ENCODE measurements around the gene SCRN3.
"Not testable (repeated sequence)": the region's sequence is repeated elsewhere in the genome, so short reads cannot be mapped to it uniquely, and the experiment has no call there.

Gene SCRN3

DNA sequence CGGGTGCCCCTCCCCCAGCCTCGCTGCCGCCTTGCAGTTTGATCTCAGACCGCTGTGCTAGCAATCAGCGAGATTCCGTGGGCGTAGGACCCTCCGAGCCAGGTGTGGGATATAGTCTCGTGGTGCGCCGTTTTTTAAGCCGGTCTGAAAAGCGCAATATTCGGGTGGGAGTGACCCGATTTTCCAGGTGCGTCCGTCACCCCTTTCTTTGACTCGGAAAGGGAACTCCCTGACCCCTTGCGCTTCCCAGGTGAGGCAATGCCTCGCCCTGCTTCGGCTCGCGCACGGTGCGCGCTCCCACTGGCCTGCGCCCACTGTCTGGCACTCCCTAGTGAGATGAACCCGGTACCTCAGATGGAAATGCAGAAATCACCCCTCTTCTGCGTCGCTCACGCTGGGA, 14.5 kb downstream of the SCRN3 start:
- not testable (repeated sequence) for DNase-seq

DNA sequence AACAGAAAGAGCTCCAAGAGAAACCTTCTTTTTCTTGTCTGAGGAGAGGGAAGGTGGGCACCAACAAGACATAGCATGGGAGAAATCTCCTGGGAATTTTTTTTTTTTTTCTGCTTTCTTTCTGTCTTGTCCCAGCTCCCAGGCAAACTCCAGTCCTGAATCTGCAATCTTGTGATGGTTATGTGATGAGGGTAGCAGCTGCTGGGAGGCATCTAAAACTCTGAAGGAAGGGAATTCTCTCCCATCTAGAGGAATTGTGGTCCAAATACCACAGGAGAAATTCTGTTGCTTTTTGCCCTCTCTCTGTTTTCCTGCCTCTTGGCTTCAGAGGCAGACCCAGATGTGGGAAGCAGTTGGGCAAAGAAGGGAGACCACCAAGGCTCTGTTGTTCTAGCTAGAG, 16.7 kb downstream of the SCRN3 start:
- DNase-seq, result no peak

- no peak for DNase-seq
These were observed 32.7 kb downstream of the SCRN3 start for GRCh38 chr2:174428214-174428613.

DNA sequence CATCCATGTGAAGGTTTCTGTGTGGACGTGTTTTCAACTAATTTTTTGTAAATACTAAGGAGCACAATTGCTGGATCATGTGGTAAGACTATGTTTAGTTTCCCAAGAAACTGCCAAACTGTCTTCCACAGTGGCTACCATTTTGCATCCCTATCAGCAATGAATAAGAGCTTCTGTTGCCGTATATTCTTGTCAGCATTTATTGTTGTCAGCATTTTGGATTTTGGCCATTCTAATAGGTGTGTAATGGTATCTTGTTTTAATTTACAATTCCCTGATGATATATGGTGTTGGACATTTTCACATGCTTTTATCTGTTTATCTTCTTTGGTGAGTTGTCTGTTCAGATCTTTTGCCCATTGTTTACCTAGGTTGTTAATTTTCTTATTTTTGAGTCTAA, 34.5 kb downstream of the SCRN3 start:
- DNase-seq, result no peak

DNA sequence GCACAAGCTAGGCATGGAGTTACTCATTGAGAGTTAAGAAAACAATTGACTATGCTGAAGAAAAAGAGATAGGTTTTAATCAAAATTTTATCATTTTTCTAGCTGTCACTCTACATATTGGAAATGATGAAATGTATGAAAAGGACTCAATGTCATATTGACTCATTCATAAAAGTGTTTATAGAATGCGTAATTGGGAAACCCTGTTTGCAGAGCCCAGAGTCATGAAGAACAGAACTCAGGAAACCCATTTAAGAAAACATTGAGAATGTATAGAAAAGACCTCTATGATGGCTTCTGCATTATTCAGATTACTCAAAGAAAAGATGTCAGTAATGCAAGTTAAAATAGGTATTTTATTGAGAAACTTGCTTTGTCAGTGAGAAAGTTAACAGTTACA, 36.4 kb downstream of the SCRN3 start:
- DNase-seq, result no peak

- DNase-seq, result no peak
These were observed 40.8 kb downstream of the SCRN3 start for GRCh38 chr2:174436351-174436750.

- no peak for DNase-seq
These were observed 42.8 kb downstream of the SCRN3 start for GRCh38 chr2:174438146-174438886.

- DNase-seq, result no peak
These were observed 43.8 kb downstream of the SCRN3 start for GRCh38 chr2:174439323-174439722.

DNA sequence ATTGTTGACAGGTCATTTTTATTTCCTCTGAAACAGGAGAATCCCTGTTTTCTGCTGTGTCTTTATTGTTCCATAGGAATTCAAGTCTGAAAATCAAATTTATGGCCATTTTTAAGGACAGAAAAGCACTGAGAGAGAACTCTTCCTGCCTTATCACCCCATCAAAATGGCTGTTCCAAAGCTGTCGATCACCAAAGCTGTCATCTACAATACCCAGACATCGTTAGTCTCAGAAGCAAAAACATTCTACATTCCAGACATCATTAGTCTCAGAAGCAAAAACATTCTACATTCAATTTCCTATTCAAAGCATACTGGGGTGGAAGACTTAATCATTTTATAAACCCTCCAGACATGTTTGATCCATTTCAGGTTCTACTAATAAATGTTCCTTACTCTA, 44.4 kb downstream of the SCRN3 start:
- DNase-seq, result no peak

DNA sequence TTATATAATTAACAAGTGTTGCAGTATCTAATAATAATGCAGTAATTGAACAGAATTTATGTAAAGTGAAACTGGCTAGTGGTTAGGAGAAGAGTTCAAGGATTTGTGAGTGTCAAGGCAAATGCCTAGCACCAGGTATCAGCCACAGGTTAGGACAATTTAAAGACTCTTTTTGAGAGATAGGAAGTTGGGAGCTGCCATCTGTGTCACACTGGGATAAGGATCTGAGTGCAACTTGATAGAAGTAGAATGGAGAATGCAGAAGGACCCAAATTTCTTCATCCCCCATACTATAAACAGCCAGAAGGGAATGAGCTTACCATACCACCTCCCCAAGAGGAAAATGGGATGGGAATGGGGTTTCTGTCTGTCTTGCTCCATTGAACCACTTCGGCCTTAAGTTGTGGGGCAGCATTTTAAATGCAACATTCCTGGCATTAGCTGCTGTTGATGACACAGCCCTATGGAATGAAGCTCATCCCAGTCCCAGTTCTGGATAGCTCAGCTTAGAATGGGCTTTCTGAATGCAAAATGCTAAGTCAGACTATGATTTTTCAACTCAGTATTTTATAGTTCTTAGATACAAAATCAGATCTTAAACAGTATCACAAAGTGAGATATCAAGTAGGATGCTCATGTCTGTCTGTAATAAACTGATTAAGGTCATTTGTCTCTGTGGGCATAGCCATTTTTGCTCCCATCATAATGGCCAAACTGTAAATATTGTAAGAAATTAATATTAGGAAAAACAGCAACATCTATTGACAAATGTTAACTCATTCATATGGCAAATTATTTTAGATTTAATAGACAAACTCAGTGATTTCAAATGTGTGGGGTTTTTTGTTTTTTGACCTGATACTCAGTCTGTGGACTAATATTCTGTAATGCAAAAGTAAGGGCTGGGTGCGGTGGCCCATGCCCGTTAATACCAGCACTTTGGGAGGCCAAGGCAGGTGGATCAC, 47.3 kb downstream of the SCRN3 start:
- no peak for DNase-seq

DNA sequence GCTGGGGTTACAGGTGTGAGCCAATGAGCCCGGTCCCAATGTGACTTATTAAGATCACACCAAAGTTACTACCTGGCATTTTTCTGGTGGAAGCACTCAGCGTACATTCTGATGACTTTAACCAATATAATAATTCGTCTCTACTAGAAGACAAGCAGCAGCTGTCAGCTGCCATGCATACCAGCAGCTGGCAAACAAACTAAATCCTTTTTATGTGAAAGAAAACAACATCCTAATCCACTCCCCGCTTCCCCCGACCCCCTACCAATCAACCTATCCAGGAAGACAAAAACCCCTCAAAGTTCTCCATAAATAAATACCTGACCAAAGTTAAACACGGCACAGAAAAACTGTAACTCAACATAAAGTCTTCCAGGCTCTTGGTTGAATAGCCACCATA, 49.2 kb downstream of the SCRN3 start:
- no peak for DNase-seq

DNA sequence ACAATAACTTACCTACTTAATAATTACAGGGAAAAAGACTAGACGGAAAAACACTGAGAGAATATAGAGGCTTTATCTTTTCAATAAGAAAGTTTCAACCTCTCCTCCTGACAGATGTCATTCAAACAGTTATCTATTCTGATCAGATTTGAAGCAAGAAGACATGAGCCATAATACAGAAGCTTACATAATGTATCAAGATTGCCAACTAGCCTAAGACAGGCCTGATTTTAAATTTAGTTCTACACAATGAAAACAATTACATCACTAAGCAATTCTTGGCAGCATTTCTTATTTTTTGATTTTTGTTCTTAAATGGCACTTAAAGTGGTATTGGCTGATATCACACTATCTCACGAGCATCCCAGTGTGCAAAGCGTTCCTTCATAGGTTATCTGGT, 49.7 kb downstream of the SCRN3 start:
- DNase-seq, result no peak

DNA sequence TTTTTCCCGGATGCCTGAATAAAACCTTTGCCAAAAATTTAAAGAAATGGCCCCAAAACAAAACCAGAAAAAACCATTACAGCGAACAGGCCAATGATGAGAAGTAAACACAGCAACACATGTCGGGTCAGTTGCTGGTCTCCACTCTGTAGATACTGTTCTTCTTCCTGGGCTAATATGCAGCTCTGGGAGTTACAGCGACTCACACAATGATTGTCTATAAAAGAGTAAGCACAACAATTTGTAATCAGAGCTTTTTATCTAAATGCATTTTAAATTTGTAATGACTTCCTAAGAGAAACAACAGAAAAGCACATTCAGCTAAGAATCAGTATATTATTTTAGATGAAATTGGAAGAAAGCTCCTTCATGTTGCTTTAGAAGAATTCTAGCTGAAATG, 51.0 kb downstream of the SCRN3 start:
- no peak for DNase-seq

DNA sequence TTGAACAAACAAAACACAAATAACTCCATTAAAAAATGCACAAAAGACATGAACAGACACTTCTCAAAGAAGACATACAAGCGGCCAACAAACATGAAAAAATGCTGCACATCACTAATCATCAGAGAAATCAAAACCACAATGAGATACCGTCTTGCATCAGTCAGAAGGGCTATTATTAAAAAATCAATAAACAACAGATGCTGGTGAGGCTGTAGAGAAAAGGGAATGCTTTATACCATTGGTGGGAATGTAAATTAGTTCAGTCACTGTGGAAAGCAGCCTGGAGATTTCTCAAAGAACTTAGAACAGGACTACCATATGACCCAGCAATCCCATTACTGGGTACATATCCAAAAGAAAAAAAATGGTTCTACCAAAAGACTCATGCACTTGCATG, 53.5 kb downstream of the SCRN3 start:
- no peak for DNase-seq

DNA sequence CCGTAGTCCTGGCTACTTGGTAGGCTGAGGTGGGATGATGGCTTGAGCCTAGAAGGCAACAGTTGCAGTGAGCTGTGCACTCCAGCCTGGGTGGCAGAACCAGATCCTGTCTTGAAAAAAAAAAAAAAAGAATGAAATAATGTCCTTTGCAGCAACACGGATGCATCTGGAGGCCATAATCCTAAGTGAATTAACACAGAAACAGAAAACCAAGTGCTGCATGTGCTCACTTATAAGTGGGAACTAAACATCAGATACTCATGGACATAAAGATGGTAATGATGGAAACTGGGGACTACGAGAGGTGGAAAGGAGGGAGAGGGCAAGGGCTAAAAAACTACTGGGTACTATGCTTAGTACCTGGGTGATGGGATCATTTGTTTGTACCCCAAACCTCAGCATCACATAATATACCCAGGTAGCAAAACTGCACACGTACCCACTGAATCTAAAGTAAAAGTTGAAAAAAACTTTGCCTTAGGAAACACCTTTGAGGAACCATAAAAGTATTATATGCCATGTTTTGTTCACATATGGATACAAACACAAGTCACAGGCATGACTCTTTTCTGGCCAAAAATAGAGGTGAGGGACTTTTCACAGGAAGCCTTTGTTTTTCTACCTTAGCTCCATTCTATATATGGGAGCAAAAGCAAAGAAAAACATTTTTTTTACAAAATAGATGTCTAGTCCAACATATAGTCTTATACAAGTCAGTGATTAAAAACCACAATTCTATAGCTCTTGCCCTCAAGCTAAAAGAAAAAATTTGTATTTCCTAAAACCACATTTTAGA, 54.7 kb downstream of the SCRN3 start:
- DNase-seq, result no peak

- DNase-seq, result no peak
These were observed 59.0 kb downstream of the SCRN3 start for GRCh38 chr2:174454566-174454965.

DNA sequence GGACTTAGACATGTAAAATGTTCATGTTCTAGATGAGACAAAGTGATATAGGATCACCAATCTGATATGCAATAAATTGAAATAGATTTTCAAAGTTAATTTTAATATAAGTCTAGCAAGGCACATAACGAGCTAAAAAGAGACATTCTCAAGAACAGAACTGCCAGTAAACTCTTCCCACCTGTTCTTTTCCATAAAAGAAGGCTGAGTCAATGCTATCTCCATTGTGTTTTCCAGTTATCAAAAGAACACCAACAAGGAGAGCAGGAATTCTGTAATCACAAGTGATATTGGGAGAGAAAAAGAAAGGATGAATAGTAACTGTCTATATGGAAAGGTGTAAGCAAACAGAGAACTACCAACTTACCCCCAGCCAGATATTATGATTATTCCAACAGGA, 65.7 kb downstream of the SCRN3 start:
- no peak for DNase-seq

DNA sequence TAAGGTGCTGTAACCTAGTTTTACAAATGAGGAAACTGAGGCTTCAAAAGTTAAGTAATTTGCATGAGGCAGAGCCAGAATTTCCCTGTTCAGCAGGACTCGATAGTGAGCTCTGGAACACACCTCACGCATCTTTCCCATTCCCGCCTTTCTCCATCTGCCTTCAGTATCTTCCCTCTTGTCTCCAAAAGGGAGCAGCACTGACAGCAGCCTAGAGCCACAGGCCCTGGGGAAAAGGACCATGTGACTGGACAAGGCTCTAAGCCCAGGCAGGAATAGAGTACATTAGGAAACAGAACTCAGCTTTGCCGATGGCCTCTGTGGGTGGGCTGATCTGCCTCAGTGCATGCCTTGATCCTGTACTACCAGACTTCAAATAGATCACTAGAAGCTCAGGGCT, 69.8 kb downstream of the SCRN3 start:
- DNase-seq, result no peak

DNA sequence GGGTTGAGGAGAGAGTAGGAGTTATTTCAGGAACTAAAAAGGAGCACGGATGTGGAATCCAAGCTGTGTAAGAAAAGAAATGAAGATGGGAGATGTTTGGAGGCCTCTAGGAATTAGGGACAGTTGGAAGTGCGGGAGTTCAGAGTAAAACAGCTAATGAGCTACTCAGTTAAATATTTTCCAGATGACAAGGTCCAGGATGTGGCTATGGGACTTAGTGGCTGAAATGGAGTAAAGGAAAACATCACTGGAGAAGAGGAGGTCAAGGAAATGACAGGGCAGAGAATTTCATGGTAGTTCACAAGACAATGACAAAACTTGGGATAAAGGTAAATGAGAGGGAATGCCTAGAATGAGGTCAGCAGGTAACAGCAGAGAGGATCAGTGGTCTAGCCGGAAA, 78.3 kb downstream of the SCRN3 start:
- no peak for DNase-seq

GRCh38 chr2:174477759-174478158, 82.2 kb downstream of the SCRN3 start:
- DNase-seq, result no peak
